ENCODE data around the gene BPTF. TPM values are rescaled to one million over a fixed set of nuclear protein-coding genes. Genes with fewer than 3 reads are reported as not detected.
A peak's percentile ranks its signal among the peaks of the same experiment; 100 is the strongest.
"Not testable (repeated sequence)": the region's sequence is repeated elsewhere in the genome, so short reads cannot be mapped to it uniquely, and the experiment has no call there.

The BPTF gene
- total RNA-seq, 3 donors from 2014 or later: 80.6 to 115 (median 90.0) TPM

- no peaks in the 10 kb centered on the region for H3K9me3 ChIP-seq
These were observed 39.8 kb upstream of the BPTF start for GRCh38 chr17:67785504-67785903.

GRCh38 chr17:67800495-67800928 lies 24.8 kb upstream of the BPTF start:
- H3K4me3 ChIP-seq: no peak overlapping the region
- peaks cover 2% of the 10 kb centered on the region for H3K4me1 ChIP-seq (ENCODE audit: low read depth)
- DNase-seq (peak; percentile 63 to 86 (median 86)), ATAC-seq (peak; percentile 97)
- TF ChIP-seq CTCF (IDR thresholded peaks at IDR 0.05): peak; percentile 38
- no peaks in the 10 kb centered on the region for H3K9me3 ChIP-seq
- no peaks in the 10 kb centered on the region for H3K36me3 ChIP-seq (ENCODE audit: low read depth)
- intact Hi-C loops (cut with DNase I, micrococcal nuclease): no loop called here

More at GRCh38 chr17:67785504-67785903, 39.8 kb upstream of the BPTF start:
- H3K36me3 ChIP-seq (ENCODE audit: low read depth): no peaks in the 10 kb centered on the region
- intact Hi-C loops (cut with DNase I, micrococcal nuclease): no loop called here
- no peaks in the 10 kb centered on the region for H3K4me1 ChIP-seq (ENCODE audit: low read depth)
- no peak overlapping the region for H3K4me3 ChIP-seq
- no peak for DNase-seq
- TF ChIP-seq CTCF (IDR thresholded peaks at IDR 0.05): no peak
- ATAC-seq: no peak

- H3K9me3 ChIP-seq: no peaks in the 10 kb centered on the region
- no peak for ATAC-seq
- no peak for TF ChIP-seq CTCF (IDR thresholded peaks at IDR 0.05)
- no peak overlapping the region for H3K4me3 ChIP-seq
- no peak for DNase-seq
- H3K4me1 ChIP-seq (ENCODE audit: low read depth): no peaks in the 10 kb centered on the region
- H3K36me3 ChIP-seq (ENCODE audit: low read depth): no peaks in the 10 kb centered on the region
- intact Hi-C loops (cut with DNase I, micrococcal nuclease): no loop called here
These were observed 23.6 kb upstream of the BPTF start for GRCh38 chr17:67801626-67802175.

- Histone ChIP-seq H3K36me3 (ENCODE audit: low read depth) (no peaks in the 10 kb centered on the region), H3K9me3 (no peaks in the 10 kb centered on the region), H3K4me1 (ENCODE audit: low read depth) (no peaks in the 10 kb centered on the region), H3K4me3 (no peak overlapping the region)
- DNase-seq: no peak
- ATAC-seq: no peak
- TF ChIP-seq CTCF (IDR thresholded peaks at IDR 0.05): no peak
- intact Hi-C loops (cut with DNase I, micrococcal nuclease): no loop called here
These were observed 14.8 kb upstream of the BPTF start for GRCh38 chr17:67810464-67810863.

- H3K36me3 ChIP-seq (ENCODE audit: low read depth); ATAC-seq; H3K4me3 ChIP-seq; H3K9me3 ChIP-seq; intact Hi-C loops (cut with DNase I, micrococcal nuclease); DNase-seq; H3K4me1 ChIP-seq (ENCODE audit: low read depth): not testable (repeated sequence)
These were observed 12.9 kb upstream of the BPTF start for GRCh38 chr17:67812380-67812779.

- Histone ChIP-seq H3K4me1 (ENCODE audit: low read depth) (no peaks in the 10 kb centered on the region), H3K36me3 (ENCODE audit: low read depth) (no peaks in the 10 kb centered on the region), H3K4me3 (no peak overlapping the region), H3K9me3 (no peaks in the 10 kb centered on the region)
- intact Hi-C loops (cut with DNase I, micrococcal nuclease): no loop called here
- no peak for TF ChIP-seq CTCF (IDR thresholded peaks at IDR 0.05)
- ATAC-seq (no peak), DNase-seq (no peak)
These were observed 11.5 kb upstream of the BPTF start for GRCh38 chr17:67813803-67814180.

All from mucosa of descending colon (tissue), 3 donors.